Activated CD8-positive, alpha-beta T cell treated with anti-CD3 and anti-CD28 coated beads, Interleukin-2, amount 10 ng/mL, durations not matched to agents 7 days and 5 days (primary cell): Measurements from ENCODE around the gene RELN. TPM values are rescaled to one million over a fixed set of nuclear protein-coding genes. Genes with fewer than 3 reads are reported as not detected.

ENCODE experiments used
- ATAC-seq: fragments of 150-1000 bp; cut with Tn5 transposase; one replicate; pipeline ENCODE4 v1.10.0; 2021; ENCODE audit warnings: moderate library complexity
- CTCF ChIA-PET: fragments of 350-600 bp; sonication (Branson Sonifier 250); formaldehyde crosslinking; loops from one replicate; lab custom pipeline; 2021; ENCODE audit warnings: antibody characterized with exemption; lab: Charles Lee
- POLR2A ChIA-PET: fragments of 350-600 bp; sonication (Branson Sonifier 250); formaldehyde crosslinking; loops from one replicate; lab custom pipeline; 2021; ENCODE audit warnings: antibody characterized with exemption; lab: Charles Lee
- DNase-seq: peaks from one replicate; pipeline ENCODE4 v3.0.0-alpha.2; 2020
- H3K27ac Mint-ChIP-seq: one replicate; pipeline ENCODE4 v1.8.0; 2021; ENCODE audit warnings: mild to moderate bottlenecking, mixed read lengths
- H3K27me3 Mint-ChIP-seq: one replicate; pipeline ENCODE4 v1.8.0; 2021; ENCODE audit warnings: low read depth, mixed read lengths
- H3K36me3 Mint-ChIP-seq: one replicate; pipeline ENCODE4 v1.8.0; 2021; ENCODE audit warnings: low read depth, mixed read lengths
- H3K4me1 Mint-ChIP-seq: one replicate; pipeline ENCODE4 v1.8.0; 2021; ENCODE audit warnings: low read depth, mixed read lengths
- H3K4me3 Mint-ChIP-seq: one replicate; pipeline ENCODE4 v1.8.0; 2021; ENCODE audit warnings: mild to moderate bottlenecking, mixed read lengths
- H3K9me3 Mint-ChIP-seq: one replicate; pipeline ENCODE4 v1.8.0; 2022; ENCODE audit warnings: mixed read lengths; ENCODE audit not compliant: insufficient read depth
- total RNA-seq, 2 experiments: library from RNA; stranded (reverse); gene quantifications; one replicate each; pipeline ENCODE4 v1.2.3, GENCODE V29; 2021

The RELN gene
- total RNA-seq, 2 experiments from 2014 or later = not detected

- H3K4me3 Mint-ChIP-seq = no peak overlapping the region
- DNase-seq = no peak
- no peak overlapping the region for H3K27ac Mint-ChIP-seq
- no peaks in the 10 kb centered on the region for H3K36me3 Mint-ChIP-seq
- H3K4me1 Mint-ChIP-seq = no peaks in the 10 kb centered on the region
- no peak for ATAC-seq
- peaks cover 5% of the 10 kb centered on the region for H3K9me3 Mint-ChIP-seq
- POLR2A ChIA-PET = no interaction called here
- CTCF ChIA-PET = no interaction called here
- no peaks in the 10 kb centered on the region for H3K27me3 Mint-ChIP-seq
These were observed 349.3 kb downstream of the RELN start for GRCh38 chr7:103640031-103640779.

- Mint-ChIP-seq H3K9me3 (no peaks in the 10 kb centered on the region), H3K27ac (no peak overlapping the region), H3K27me3 (no peaks in the 10 kb centered on the region), H3K4me3 (no peak overlapping the region), H3K36me3 (no peaks in the 10 kb centered on the region), H3K4me1 (no peaks in the 10 kb centered on the region)
- CTCF ChIA-PET = no interaction called here
- DNase-seq (no peak), ATAC-seq (no peak)
- POLR2A ChIA-PET = no interaction called here
These were observed 351.7 kb downstream of the RELN start for GRCh38 chr7:103637726-103638125.

GRCh38 chr7:103637094-103637493 lies 352.4 kb downstream of the RELN start:
- ATAC-seq (no peak), DNase-seq (no peak)
- no peaks in the 10 kb centered on the region for H3K4me1 Mint-ChIP-seq
- no peak overlapping the region for H3K4me3 Mint-ChIP-seq
- CTCF ChIA-PET = no interaction called here
- no peak overlapping the region for H3K27ac Mint-ChIP-seq
- no peaks in the 10 kb centered on the region for H3K9me3 Mint-ChIP-seq
- H3K36me3 Mint-ChIP-seq = no peaks in the 10 kb centered on the region
- no peaks in the 10 kb centered on the region for H3K27me3 Mint-ChIP-seq
- POLR2A ChIA-PET = no interaction called here

- H3K4me1 Mint-ChIP-seq = no peaks in the 10 kb centered on the region
- no peaks in the 10 kb centered on the region for H3K36me3 Mint-ChIP-seq
- H3K9me3 Mint-ChIP-seq = no peaks in the 10 kb centered on the region
- ChIA-PET POLR2A (no interaction called here), CTCF (no interaction called here)
- ATAC-seq (no peak), DNase-seq (no peak)
- H3K27me3 Mint-ChIP-seq = no peaks in the 10 kb centered on the region
- H3K4me3 Mint-ChIP-seq = no peak overlapping the region
- no peak overlapping the region for H3K27ac Mint-ChIP-seq
These were observed 353.3 kb downstream of the RELN start for GRCh38 chr7:103636153-103636552.

- ChIA-PET POLR2A (no interaction called here), CTCF (no interaction called here)
These were observed 356.5 kb downstream of the RELN start for GRCh38 chr7:103632972-103633371.

GRCh38 chr7:103632005-103632639 lies 357.3 kb downstream of the RELN start:
- ChIA-PET POLR2A (no interaction called here), CTCF (no interaction called here)
- no peak overlapping the region for H3K4me3 Mint-ChIP-seq
- H3K27me3 Mint-ChIP-seq = no peaks in the 10 kb centered on the region
- DNase-seq = no peak
- no peak for ATAC-seq
- H3K4me1 Mint-ChIP-seq = no peaks in the 10 kb centered on the region
- H3K36me3 Mint-ChIP-seq = no peaks in the 10 kb centered on the region
- no peaks in the 10 kb centered on the region for H3K9me3 Mint-ChIP-seq
- H3K27ac Mint-ChIP-seq = no peak overlapping the region

More at GRCh38 chr7:103632972-103633371, 356.5 kb downstream of the RELN start:
- Mint-ChIP-seq H3K36me3 (no peaks in the 10 kb centered on the region), H3K4me1 (no peaks in the 10 kb centered on the region), H3K4me3 (no peak overlapping the region), H3K9me3 (no peaks in the 10 kb centered on the region), H3K27ac (no peak overlapping the region), H3K27me3 (no peaks in the 10 kb centered on the region)
- ATAC-seq (no peak), DNase-seq (no peak)

GRCh38 chr7:103630318-103630717 lies 359.1 kb downstream of the RELN start:
- Mint-ChIP-seq H3K27me3 (no peaks in the 10 kb centered on the region), H3K4me3 (no peak overlapping the region), H3K36me3 (no peaks in the 10 kb centered on the region), H3K27ac (no peak overlapping the region), H3K9me3 (no peaks in the 10 kb centered on the region), H3K4me1 (no peaks in the 10 kb centered on the region)
- POLR2A ChIA-PET = no interaction called here
- ATAC-seq (no peak), DNase-seq (no peak)
- CTCF ChIA-PET = no interaction called here

GRCh38 chr7:103628742-103629141 lies 360.7 kb downstream of the RELN start:
- no peak for DNase-seq
- ChIA-PET POLR2A (interaction anchor here (0.6 kb wide), 1 partner anchor 613 kb away, joined by 3 read pairs; no protein-coding TSS in a partner anchor), CTCF (no interaction called here)
- ATAC-seq = no peak
- Mint-ChIP-seq H3K36me3 (no peaks in the 10 kb centered on the region), H3K9me3 (no peaks in the 10 kb centered on the region), H3K27ac (no peak overlapping the region), H3K4me3 (no peak overlapping the region), H3K27me3 (no peaks in the 10 kb centered on the region), H3K4me1 (no peaks in the 10 kb centered on the region)

- Mint-ChIP-seq H3K4me3 (no peak overlapping the region), H3K27ac (no peak overlapping the region)
- ATAC-seq = no peak
These were observed 362.7 kb downstream of the RELN start for GRCh38 chr7:103626776-103627175.

GRCh38 chr7:103622274-103622673 lies 367.2 kb downstream of the RELN start:
- ChIA-PET CTCF (no interaction called here), POLR2A (no interaction called here)

More at GRCh38 chr7:103626776-103627175, 362.7 kb downstream of the RELN start:
- CTCF ChIA-PET = no interaction called here
- Mint-ChIP-seq H3K27me3 (peaks cover 2% of the 10 kb centered on the region), H3K36me3 (no peaks in the 10 kb centered on the region), H3K9me3 (no peaks in the 10 kb centered on the region), H3K4me1 (no peaks in the 10 kb centered on the region)
- DNase-seq = no peak
- POLR2A ChIA-PET = no interaction called here

GRCh38 chr7:103613655-103614642 lies 375.5 kb downstream of the RELN start:
- H3K9me3 Mint-ChIP-seq = no peaks in the 10 kb centered on the region
- H3K36me3 Mint-ChIP-seq = no peaks in the 10 kb centered on the region
- ChIA-PET CTCF (interaction anchor here (1.2 kb wide), 1 partner anchor 9 kb away, joined by 3 read pairs; no protein-coding TSS in a partner anchor), POLR2A (no interaction called here)
- no peak overlapping the region for H3K4me3 Mint-ChIP-seq
- ATAC-seq (no peak), DNase-seq (no peak)
- no peak overlapping the region for H3K27ac Mint-ChIP-seq
- H3K27me3 Mint-ChIP-seq = peaks cover 3% of the 10 kb centered on the region
- no peaks in the 10 kb centered on the region for H3K4me1 Mint-ChIP-seq

More at GRCh38 chr7:103622274-103622673, 367.2 kb downstream of the RELN start:
- no peak for ATAC-seq
- no peak overlapping the region for H3K27ac Mint-ChIP-seq
- DNase-seq = no peak
- H3K4me3 Mint-ChIP-seq = no peak overlapping the region
- peaks cover 2% of the 10 kb centered on the region for H3K27me3 Mint-ChIP-seq
- H3K4me1 Mint-ChIP-seq = no peaks in the 10 kb centered on the region
- no peaks in the 10 kb centered on the region for H3K36me3 Mint-ChIP-seq
- H3K9me3 Mint-ChIP-seq = no peaks in the 10 kb centered on the region
